HEK293 (cell line): ENCODE results near the gene FLNC.

Experiments
- GLI4 ChIP-seq: fragments of 450-650 bp; formaldehyde crosslinking; IDR thresholded peaks from 2 replicates; pipeline ENCODE4 v1.5.1; 2016; ENCODE audit warnings: missing biosample characterization, missing genetic modification characterization
- YY1 ChIP-seq: fragments of 450-650 bp; formaldehyde crosslinking; IDR thresholded peaks from 2 replicates; pipeline ENCODE4 v1.5.1; 2018; ENCODE audit warnings: missing biosample characterization, missing genetic modification characterization
- ZNF16 ChIP-seq: fragments of 450-650 bp; formaldehyde crosslinking; IDR thresholded peaks from 2 replicates; pipeline ENCODE4 v1.5.1; 2016; ENCODE audit warnings: low read depth, missing biosample characterization, missing genetic modification characterization
- ZNF391 ChIP-seq: fragments of 450-650 bp; formaldehyde crosslinking; IDR thresholded peaks from 2 replicates; pipeline ENCODE4 v1.5.1; 2016; ENCODE audit warnings: low read depth, missing biosample characterization, missing genetic modification characterization, borderline replicate concordance
- ZNF416 ChIP-seq: fragments of 450-650 bp; formaldehyde crosslinking; IDR thresholded peaks from 2 replicates; pipeline ENCODE4 v1.5.1; 2016; ENCODE audit warnings: missing biosample characterization, missing genetic modification characterization
- ZNF473 ChIP-seq: fragments of 450-650 bp; formaldehyde crosslinking; IDR thresholded peaks from 2 replicates; pipeline ENCODE4 v1.5.1; 2017; ENCODE audit warnings: missing biosample characterization, missing genetic modification characterization
- ZNF513 ChIP-seq: fragments of 450-650 bp; IDR thresholded peaks from 2 replicates; pipeline ENCODE4 v1.5.1; 2018; ENCODE audit warnings: missing biosample characterization, missing genetic modification characterization
- ZNF660 ChIP-seq: fragments of 450-650 bp; IDR thresholded peaks from 2 replicates; pipeline ENCODE4 v1.5.1; 2018; ENCODE audit warnings: missing biosample characterization, mild to moderate bottlenecking, missing genetic modification characterization
- ZNF837 ChIP-seq: fragments of 450-650 bp; formaldehyde crosslinking; IDR thresholded peaks from 2 replicates; pipeline ENCODE4 v1.5.1; 2016; ENCODE audit warnings: missing biosample characterization, missing genetic modification characterization
- TF ChIP-seq, protein P1 (sequence below): fragments of 450-650 bp; formaldehyde crosslinking; IDR thresholded peaks from 2 replicates; pipeline ENCODE4 v1.5.1; 2016; ENCODE audit warnings: missing biosample characterization, missing genetic modification characterization
- TF ChIP-seq, protein P2 (sequence below): IDR thresholded peaks from 2 replicates; pipeline ENCODE4 v1.6.1; 2011; ENCODE audit warnings: mild to moderate bottlenecking, low read depth, low read length, borderline replicate concordance
- TF ChIP-seq, protein P3 (sequence below): fragments of 450-650 bp; formaldehyde crosslinking; IDR thresholded peaks from 2 replicates; pipeline ENCODE4 v1.5.1; 2016; ENCODE audit warnings: missing biosample characterization, missing genetic modification characterization, borderline replicate concordance

- TF ChIP-seq, protein P1, sequence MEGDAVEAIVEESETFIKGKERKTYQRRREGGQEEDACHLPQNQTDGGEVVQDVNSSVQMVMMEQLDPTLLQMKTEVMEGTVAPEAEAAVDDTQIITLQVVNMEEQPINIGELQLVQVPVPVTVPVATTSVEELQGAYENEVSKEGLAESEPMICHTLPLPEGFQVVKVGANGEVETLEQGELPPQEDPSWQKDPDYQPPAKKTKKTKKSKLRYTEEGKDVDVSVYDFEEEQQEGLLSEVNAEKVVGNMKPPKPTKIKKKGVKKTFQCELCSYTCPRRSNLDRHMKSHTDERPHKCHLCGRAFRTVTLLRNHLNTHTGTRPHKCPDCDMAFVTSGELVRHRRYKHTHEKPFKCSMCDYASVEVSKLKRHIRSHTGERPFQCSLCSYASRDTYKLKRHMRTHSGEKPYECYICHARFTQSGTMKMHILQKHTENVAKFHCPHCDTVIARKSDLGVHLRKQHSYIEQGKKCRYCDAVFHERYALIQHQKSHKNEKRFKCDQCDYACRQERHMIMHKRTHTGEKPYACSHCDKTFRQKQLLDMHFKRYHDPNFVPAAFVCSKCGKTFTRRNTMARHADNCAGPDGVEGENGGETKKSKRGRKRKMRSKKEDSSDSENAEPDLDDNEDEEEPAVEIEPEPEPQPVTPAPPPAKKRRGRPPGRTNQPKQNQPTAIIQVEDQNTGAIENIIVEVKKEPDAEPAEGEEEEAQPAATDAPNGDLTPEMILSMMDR (tag by site-specific recombination): peak; percentile 72; the same call in 1 of the 2 replicates
- TF ChIP-seq ZNF473 (no peak), ZNF391 (tag by site-specific recombination) (no peak), ZNF837 (tag by site-specific recombination) (no peak), ZNF16 (tag by site-specific recombination) (no peak), ZNF416 (no peak), ZNF660 (tag by site-specific recombination) (no peak), ZNF513 (tag by site-specific recombination) (no peak), GLI4 (no peak), YY1 (tag by site-specific recombination) (no peak)
- TF ChIP-seq, protein P2, sequence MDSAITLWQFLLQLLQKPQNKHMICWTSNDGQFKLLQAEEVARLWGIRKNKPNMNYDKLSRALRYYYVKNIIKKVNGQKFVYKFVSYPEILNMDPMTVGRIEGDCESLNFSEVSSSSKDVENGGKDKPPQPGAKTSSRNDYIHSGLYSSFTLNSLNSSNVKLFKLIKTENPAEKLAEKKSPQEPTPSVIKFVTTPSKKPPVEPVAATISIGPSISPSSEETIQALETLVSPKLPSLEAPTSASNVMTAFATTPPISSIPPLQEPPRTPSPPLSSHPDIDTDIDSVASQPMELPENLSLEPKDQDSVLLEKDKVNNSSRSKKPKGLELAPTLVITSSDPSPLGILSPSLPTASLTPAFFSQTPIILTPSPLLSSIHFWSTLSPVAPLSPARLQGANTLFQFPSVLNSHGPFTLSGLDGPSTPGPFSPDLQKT: no peak
- TF ChIP-seq, protein P3, sequence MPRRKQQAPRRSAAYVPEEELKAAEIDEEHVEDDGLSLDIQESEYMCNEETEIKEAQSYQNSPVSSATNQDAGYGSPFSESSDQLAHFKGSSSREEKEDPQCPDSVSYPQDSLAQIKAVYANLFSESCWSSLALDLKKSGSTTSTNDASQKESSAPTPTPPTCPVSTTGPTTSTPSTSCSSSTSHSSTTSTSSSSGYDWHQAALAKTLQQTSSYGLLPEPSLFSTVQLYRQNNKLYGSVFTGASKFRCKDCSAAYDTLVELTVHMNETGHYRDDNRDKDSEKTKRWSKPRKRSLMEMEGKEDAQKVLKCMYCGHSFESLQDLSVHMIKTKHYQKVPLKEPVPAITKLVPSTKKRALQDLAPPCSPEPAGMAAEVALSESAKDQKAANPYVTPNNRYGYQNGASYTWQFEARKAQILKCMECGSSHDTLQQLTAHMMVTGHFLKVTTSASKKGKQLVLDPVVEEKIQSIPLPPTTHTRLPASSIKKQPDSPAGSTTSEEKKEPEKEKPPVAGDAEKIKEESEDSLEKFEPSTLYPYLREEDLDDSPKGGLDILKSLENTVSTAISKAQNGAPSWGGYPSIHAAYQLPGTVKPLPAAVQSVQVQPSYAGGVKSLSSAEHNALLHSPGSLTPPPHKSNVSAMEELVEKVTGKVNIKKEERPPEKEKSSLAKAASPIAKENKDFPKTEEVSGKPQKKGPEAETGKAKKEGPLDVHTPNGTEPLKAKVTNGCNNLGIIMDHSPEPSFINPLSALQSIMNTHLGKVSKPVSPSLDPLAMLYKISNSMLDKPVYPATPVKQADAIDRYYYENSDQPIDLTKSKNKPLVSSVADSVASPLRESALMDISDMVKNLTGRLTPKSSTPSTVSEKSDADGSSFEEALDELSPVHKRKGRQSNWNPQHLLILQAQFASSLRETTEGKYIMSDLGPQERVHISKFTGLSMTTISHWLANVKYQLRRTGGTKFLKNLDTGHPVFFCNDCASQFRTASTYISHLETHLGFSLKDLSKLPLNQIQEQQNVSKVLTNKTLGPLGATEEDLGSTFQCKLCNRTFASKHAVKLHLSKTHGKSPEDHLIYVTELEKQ (tag by site-specific recombination): no peak
Observed at GRCh38 chr7:128841921-128842673, 11.9 kb downstream of the FLNC start.
